ENCODE measurements around the gene MXRA7. TPM values are rescaled to one million over a fixed set of nuclear protein-coding genes. Genes with fewer than 3 reads are reported as not detected.
"Not testable (repeated sequence)": the region's sequence is repeated elsewhere in the genome, so short reads cannot be mapped to it uniquely, and the experiment has no call there.

The MXRA7 gene
- total RNA-seq, 1 donor from 2014 or later: 200 TPM

DNA sequence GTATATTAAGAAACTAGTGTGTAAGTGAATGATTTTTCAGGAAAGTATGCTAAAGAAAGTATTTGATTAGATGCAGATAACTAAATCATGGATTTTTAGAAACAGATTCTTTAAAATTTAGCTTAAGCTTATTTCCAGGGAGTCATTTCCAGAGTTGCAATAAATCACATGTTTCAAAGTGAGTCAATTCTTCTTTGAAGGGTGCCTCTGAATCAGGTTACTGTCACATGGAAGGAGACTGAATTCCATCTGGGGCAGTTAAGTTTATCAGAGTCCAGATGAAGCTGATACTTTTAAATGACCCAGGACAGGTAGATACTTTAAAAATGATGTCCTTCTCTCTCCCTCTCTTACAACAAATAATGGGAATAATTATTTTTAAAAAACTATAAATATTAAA is 32.2 kb upstream of the MXRA7 start:
- no peak overlapping the region for H3K4me3 Mint-ChIP-seq (ENCODE audit: unreplicated experiment)
- H3K27ac Mint-ChIP-seq (ENCODE audit: unreplicated experiment): no peak overlapping the region
- TF ChIP-seq, protein P1, sequence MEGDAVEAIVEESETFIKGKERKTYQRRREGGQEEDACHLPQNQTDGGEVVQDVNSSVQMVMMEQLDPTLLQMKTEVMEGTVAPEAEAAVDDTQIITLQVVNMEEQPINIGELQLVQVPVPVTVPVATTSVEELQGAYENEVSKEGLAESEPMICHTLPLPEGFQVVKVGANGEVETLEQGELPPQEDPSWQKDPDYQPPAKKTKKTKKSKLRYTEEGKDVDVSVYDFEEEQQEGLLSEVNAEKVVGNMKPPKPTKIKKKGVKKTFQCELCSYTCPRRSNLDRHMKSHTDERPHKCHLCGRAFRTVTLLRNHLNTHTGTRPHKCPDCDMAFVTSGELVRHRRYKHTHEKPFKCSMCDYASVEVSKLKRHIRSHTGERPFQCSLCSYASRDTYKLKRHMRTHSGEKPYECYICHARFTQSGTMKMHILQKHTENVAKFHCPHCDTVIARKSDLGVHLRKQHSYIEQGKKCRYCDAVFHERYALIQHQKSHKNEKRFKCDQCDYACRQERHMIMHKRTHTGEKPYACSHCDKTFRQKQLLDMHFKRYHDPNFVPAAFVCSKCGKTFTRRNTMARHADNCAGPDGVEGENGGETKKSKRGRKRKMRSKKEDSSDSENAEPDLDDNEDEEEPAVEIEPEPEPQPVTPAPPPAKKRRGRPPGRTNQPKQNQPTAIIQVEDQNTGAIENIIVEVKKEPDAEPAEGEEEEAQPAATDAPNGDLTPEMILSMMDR (IDR thresholded peaks at IDR 0.05): no peak
- no peaks in the 10 kb centered on the region for H3K27me3 Mint-ChIP-seq (ENCODE audit: low read depth)
- no peak for DNase-seq (ENCODE audit: low spot score)
- H3K9me3 Mint-ChIP-seq (ENCODE audit: low read depth): peaks cover 2% of the 10 kb centered on the region
- peaks cover 30% of the 10 kb centered on the region for H3K4me1 Mint-ChIP-seq (ENCODE audit: low read depth)
- H3K36me3 Mint-ChIP-seq (ENCODE audit: low read depth): peaks cover 27% of the 10 kb centered on the region

DNA sequence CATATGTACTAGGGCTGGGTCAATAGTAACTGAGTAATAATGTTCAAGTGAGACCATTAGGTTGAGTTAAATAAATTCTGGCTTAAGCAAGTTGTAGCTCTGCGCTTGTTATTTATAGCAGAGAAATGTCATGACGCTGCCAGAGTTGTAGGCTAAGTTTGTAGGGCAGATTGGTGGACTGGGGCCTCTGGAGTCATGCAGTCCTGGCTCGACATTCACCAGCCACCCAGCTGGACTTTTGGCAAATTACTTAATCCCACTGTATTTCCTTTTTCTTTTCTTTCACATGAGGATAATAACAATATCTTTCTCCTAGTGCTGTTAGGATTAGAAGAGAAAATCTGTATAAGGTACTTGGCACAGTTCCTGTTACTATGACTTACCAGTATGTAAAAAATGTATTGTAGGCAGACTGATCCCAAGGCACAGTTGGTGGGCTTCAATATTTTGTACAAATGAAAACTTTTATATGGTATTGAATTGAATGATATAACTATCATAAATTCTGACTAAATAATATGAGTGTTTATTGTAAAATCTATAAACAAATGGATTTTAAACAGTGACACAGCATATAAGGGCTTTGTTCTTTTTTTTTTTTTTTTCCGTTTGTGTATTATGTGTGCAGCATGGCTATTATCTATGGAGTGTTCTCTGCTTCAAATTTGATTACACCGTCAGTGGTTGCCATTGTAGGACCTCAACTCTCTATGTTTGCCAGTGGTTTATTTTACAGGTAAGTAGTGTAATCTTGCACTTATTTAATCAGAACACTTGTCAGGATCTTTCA is 29.8 kb upstream of the MXRA7 start:
- H3K36me3 Mint-ChIP-seq (ENCODE audit: low read depth): peaks cover 24% of the 10 kb centered on the region

DNA sequence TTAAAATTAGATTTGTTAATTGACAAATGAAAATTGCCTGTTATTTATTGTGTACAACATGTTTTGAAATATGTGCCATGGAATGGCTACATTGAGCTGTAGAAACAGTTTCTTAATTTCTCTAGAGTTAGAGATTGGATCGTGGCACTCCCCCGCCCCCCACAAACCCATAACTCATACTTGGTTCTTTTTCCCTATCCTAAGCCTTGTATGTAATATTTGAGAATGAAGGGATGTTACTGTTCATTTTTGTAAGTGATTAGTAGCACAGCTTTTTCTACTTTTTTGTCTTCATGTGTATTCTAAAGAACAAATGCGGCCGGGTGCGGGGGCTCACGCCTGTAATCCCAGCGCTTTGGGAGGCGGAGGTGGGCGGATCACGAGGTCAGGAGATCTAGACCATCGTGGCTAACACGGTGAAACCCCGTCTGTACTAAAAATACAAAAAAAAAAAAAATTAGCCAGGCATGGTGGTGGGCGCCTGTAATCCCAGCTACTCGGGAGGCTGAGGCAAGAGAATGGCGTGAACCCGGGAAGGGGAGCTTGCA is 28.9 kb upstream of the MXRA7 start:
- Mint-ChIP-seq H3K4me1 (ENCODE audit: low read depth) (peaks cover 43% of the 10 kb centered on the region), H3K36me3 (ENCODE audit: low read depth) (peaks cover 24% of the 10 kb centered on the region)
- DNase-seq (ENCODE audit: low spot score); H3K27me3 Mint-ChIP-seq (ENCODE audit: low read depth); H3K27ac Mint-ChIP-seq (ENCODE audit: unreplicated experiment); H3K4me3 Mint-ChIP-seq (ENCODE audit: unreplicated experiment); H3K9me3 Mint-ChIP-seq (ENCODE audit: low read depth): not testable (repeated sequence)

More for the DNA sequence above, 29.8 kb upstream of the MXRA7 start:
- Mint-ChIP-seq H3K9me3 (ENCODE audit: low read depth) (peaks cover 2% of the 10 kb centered on the region), H3K27me3 (ENCODE audit: low read depth) (no peaks in the 10 kb centered on the region), H3K27ac (ENCODE audit: unreplicated experiment) (peak overlapping the region; percentile 66), H3K4me3 (ENCODE audit: unreplicated experiment) (no peak overlapping the region), H3K4me1 (ENCODE audit: low read depth) (peaks cover 35% of the 10 kb centered on the region)
- TF ChIP-seq, protein P1 (IDR thresholded peaks at IDR 0.05): no peak
- no peak for DNase-seq (ENCODE audit: low spot score)

DNA sequence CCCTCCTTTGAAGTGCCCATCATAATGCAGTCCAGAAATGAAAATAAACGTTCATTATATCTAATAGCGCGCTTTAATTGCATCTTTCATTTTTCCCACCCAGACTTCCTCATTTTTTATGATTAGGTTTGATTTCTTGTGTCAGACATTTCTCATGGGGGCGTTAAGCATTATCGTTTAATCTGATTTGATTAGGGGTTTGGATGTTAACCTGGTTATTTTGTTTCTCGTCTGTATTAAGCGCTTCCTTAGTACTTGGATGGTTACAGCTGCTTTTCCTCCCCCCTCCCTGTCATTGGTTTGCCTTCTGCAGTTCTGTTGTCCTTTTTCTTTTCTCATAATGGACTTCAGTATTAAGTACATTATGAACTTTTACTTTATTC is 27.7 kb upstream of the MXRA7 start:
- Mint-ChIP-seq H3K27ac (ENCODE audit: unreplicated experiment) (peak overlapping the region; percentile 100), H3K4me1 (ENCODE audit: low read depth) (peaks cover 55% of the 10 kb centered on the region), H3K36me3 (ENCODE audit: low read depth) (peaks cover 30% of the 10 kb centered on the region), H3K9me3 (ENCODE audit: low read depth) (no peaks in the 10 kb centered on the region), H3K27me3 (ENCODE audit: low read depth) (no peaks in the 10 kb centered on the region), H3K4me3 (ENCODE audit: unreplicated experiment) (peak overlapping the region; percentile 99)
- TF ChIP-seq, protein P1 (IDR thresholded peaks at IDR 0.05): no peak
- no peak for DNase-seq (ENCODE audit: low spot score)

DNA sequence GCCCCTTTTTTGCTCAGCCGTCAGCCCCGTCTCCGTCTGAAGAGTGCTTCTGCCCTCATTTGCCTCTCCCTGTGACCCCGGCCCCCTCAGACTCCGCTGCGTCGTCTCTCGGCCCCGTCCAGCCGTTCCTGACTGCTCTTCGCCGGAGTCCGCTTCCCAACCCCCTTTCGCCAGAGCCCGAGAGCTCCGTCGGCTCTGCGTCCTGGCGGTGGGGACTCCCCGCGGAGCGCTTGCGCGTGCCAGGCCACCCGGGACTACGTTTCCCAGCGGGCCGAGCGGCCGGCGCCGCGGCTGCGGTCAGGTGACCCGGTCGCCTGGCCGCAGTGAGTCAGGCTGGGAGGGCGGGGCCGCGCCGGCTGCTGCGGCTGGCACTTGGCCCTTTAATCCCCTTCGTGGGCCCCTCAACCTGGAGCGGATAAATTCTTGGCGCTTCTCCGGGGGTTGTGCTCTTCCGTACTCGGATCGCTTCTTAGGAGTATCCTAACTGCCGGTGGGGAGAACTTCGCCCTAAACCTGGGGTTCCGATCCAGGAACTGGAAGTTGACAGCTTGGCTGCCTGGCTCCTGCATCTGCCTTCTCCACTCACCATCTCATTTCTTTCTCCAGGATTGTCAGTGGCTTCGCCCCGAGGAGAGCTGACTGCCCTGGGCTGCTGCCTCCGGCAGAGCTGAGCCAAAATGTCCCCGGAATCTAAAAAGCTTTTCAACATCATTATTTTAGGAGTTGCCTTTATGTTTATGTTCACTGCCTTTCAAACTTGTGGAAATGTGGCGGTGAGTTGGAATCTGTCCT is 27.1 kb upstream of the MXRA7 start, which contains the start of gene MFSD11:
TSS of gene MFSD11 (plus strand) at position 444 of the 792 bp plus-strand sequence. CDS start at position 678, 234 bp downstream.
- Mint-ChIP-seq H3K36me3 (ENCODE audit: low read depth) (peaks cover 34% of the 10 kb centered on the region), H3K4me3 (ENCODE audit: unreplicated experiment) (peak within 1 kb of the TSS; percentile 99), H3K27ac (ENCODE audit: unreplicated experiment) (peak within 1 kb of the TSS; percentile 100), H3K27me3 (ENCODE audit: low read depth) (no peaks in the 10 kb centered on the region), H3K4me1 (ENCODE audit: low read depth) (peaks cover 61% of the 10 kb centered on the region), H3K9me3 (ENCODE audit: low read depth) (no peaks in the 10 kb centered on the region)
- peak; percentile 98 for DNase-seq (ENCODE audit: low spot score)
- TF ChIP-seq, protein P1 (IDR thresholded peaks at IDR 0.05): no peak

Data from chondrocyte (in vitro differentiated cells).